Stomach (tissue), 9 donors: ENCODE measurements around the gene CLIC3. TPM values are rescaled to one million over a fixed set of nuclear protein-coding genes. Genes with fewer than 3 reads are reported as not detected.
"Not testable (repeated sequence)": the region's sequence is repeated elsewhere in the genome, so short reads cannot be mapped to it uniquely, and the experiment has no call there.

Experiments used
- DNase-seq, 2 donors: peaks; one replicate each; pipeline versions ENCODE4 v3.0.0 to v3.0.0-alpha.2; 2013 to 2019
- H3K27ac ChIP-seq, 5 donors: fragments of 200-600 bp in 4 of 5; sonication (generic) in 4 of 5; one replicate each; pipeline ENCODE4 v1.5.1; 2013 to 2019; ENCODE audit warnings: mild to moderate bottlenecking in 1 of 5, moderate library complexity in 1 of 5
- H3K27me3 ChIP-seq, 3 donors: fragments of 200-600 bp; sonication (generic); one replicate each; pipeline ENCODE4 v1.5.1; 2017 to 2019; ENCODE audit warnings: mixed run types in 1 of 3
- H3K36me3 ChIP-seq, 4 donors: fragments of 200-600 bp; sonication (generic); 1 replicate in 3 of 4; 2 replicates in 1 of 4; pipeline ENCODE4 v1.5.1; 2016 to 2019
- H3K4me1 ChIP-seq, 4 donors: fragments of 200-600 bp; sonication (generic); one replicate each; pipeline ENCODE4 v1.5.1; 2016 to 2019
- H3K4me3 ChIP-seq, 4 donors: fragments of 200-600 bp; sonication (generic) in 3 of 4; one replicate each; pipeline ENCODE4 v1.5.1; 2016 to 2019; ENCODE audit warnings: mild to moderate bottlenecking in 1 of 4
- H3K9me3 ChIP-seq, 4 donors: fragments of 200-600 bp; sonication (generic); one replicate each; pipeline ENCODE4 v1.5.1; 2016 to 2019
- CTCF ChIP-seq, 7 experiments: fragments of 450-650 bp in 4 of 7; fragments of 200-600 bp in 3 of 7; sonication (generic) in 3 of 7; IDR thresholded peaks; one replicate each; pipeline ENCODE4 v1.5.1; 2016 to 2019; ENCODE audit warnings: antibody characterized with exemption in 7 of 7, control low read depth in 2 of 7, mild to moderate bottlenecking in 1 of 7
- EP300 ChIP-seq: sonication (generic); formaldehyde crosslinking; IDR thresholded peaks from one replicate; pipeline ENCODE4 v1.6.1; 2017; ENCODE audit warnings: antibody characterized with exemption
- POLR2A ChIP-seq, 4 donors: fragments of 450-650 bp; IDR thresholded peaks; one replicate each; pipeline ENCODE4 v1.6.1; 2016; ENCODE audit warnings: antibody characterized with exemption in 4 of 4, control low read depth in 2 of 4, mild to moderate bottlenecking in 1 of 4, moderate library complexity in 1 of 4
- POLR2AphosphoS5 ChIP-seq, 3 donors: sonication (generic); formaldehyde crosslinking; IDR thresholded peaks; one replicate each; pipeline ENCODE4 v1.6.1; 2016; ENCODE audit warnings: antibody characterized with exemption in 3 of 3
- WGBS, 5 donors: extraction: QIAGEN DNeasy Blood & Tissue Kit in 3 of 5; methylation state at CpG; one replicate each; pipeline versions ENCODE4 v1.1.5 to v1.1.7; 2013 to 2018; 5-methylcytosine and 5-hydroxymethylcytosine counted together
- intact Hi-C: fragments of 100-400 bp; cut with DNase I; formaldehyde crosslinking; loops from one replicate; pipeline ENCODE4 v1.15.1; 2023; ENCODE audit warnings: low total_unique reads
- polyA plus RNA-seq, 3 donors: library from polyadenylated mRNA; stranded (reverse); fragments of 200-250 nt; gene quantifications; one replicate each; pipeline ENCODE4 v1.2.3, GENCODE V29; 2013
- total RNA-seq, 5 donors: library from RNA; depleted of rRNA; stranded (reverse); fragments of >200 nt; gene quantifications; one replicate each; pipeline versions ENCODE4 v1.1.0 to v1.2.3, GENCODE V29; 2014 to 2016
- donor health status: healthy with polysubstance abuse.
- donor health status: Bipolar disorder and iron deficiency.
- donor health status: healthy.

Gene CLIC3
- total and polyA plus RNA-seq, 8 donors: 3.3 to 70.9 (median 9.7) TPM; not detected in 4

- H3K27me3 ChIP-seq, H3K9me3 ChIP-seq, H3K27ac ChIP-seq, intact Hi-C loops, H3K4me3 ChIP-seq: not testable (repeated sequence)
- 36 to 50% (median 40%) methylated on average over 15 to 17 of the region's 17 CpGs for WGBS, 5 donors
- peak in 4 of 7 experiments; percentile 18 to 46 (median 38) for TF ChIP-seq CTCF (IDR thresholded peaks at IDR 0.05)
- Histone ChIP-seq H3K36me3 (peaks cover 0 to 18% (median 15%) of the 10 kb centered on the region in 4 donors), H3K4me1 (peaks cover 0 to 27% (median 8%) of the 10 kb centered on the region in 4 donors)
- DNase-seq: peak in 1 of 2 donors; percentile 45
Measured at GRCh38 chr9:137004285-137004684, 7.9 kb upstream of the CLIC3 start.

- Histone ChIP-seq H3K27me3 (peaks cover 0 to 5% (median 0%) of the 10 kb centered on the region in 3 donors), H3K4me3 (no peak overlapping the region), H3K27ac (no peak overlapping the region), H3K4me1 (peaks cover 0 to 43% (median 10%) of the 10 kb centered on the region in 4 donors), H3K36me3 (peaks cover 0 to 3% (median under 1%) of the 10 kb centered on the region in 4 donors), H3K9me3 (no peaks in the 10 kb centered on the region)
- TF ChIP-seq POLR2AphosphoS5 (IDR thresholded peaks at IDR 0.05): no peak
- no peak for TF ChIP-seq CTCF (IDR thresholded peaks at IDR 0.05)
- no peak for TF ChIP-seq EP300
- TF ChIP-seq POLR2A (IDR thresholded peaks at IDR 0.05): no peak
- no peak for DNase-seq
- 83 to 95% (median 88%) methylated on average over 9 to 10 of the region's 10 CpGs for WGBS, 5 donors
- intact Hi-C loops: no loop called here
Measured at GRCh38 chr9:137002646-137003041, 6.3 kb upstream of the CLIC3 start.

- Histone ChIP-seq H3K9me3 (no peaks in the 10 kb centered on the region), H3K27ac (no peak overlapping the region), H3K4me1 (peaks cover 3 to 43% (median 12%) of the 10 kb centered on the region in 4 donors), H3K4me3 (no peak overlapping the region), H3K36me3 (no peaks in the 10 kb centered on the region), H3K27me3 (peaks cover 0 to 11% (median 0%) of the 10 kb centered on the region in 3 donors)
- intact Hi-C loops: no loop called here
- WGBS, 5 donors: 81 to 88% (median 86%) methylated on average over 17 to 20 of the region's 20 CpGs
- no peak for DNase-seq
- TF ChIP-seq POLR2A (IDR thresholded peaks at IDR 0.05): no peak
- no peak for TF ChIP-seq CTCF (IDR thresholded peaks at IDR 0.05)
- no peak for TF ChIP-seq EP300
- no peak for TF ChIP-seq POLR2AphosphoS5 (IDR thresholded peaks at IDR 0.05)
Measured at GRCh38 chr9:137001857-137002645, 5.7 kb upstream of the CLIC3 start.

GRCh38 chr9:137000177-137000930 is 4.0 kb upstream of the CLIC3 start:
- WGBS, 5 donors: 68 to 71% (median 70%) methylated on average over 10 of the region's 10 CpGs
- no peaks in the 10 kb centered on the region for H3K36me3 ChIP-seq
- TF ChIP-seq EP300 (no peak), POLR2A (IDR thresholded peaks at IDR 0.05) (no peak), CTCF (IDR thresholded peaks at IDR 0.05) (no peak), POLR2AphosphoS5 (IDR thresholded peaks at IDR 0.05) (no peak)
- H3K4me3 ChIP-seq: no peak overlapping the region
- peaks cover 18 to 56% (median 28%) of the 10 kb centered on the region in 4 donors for H3K4me1 ChIP-seq
- no peaks in the 10 kb centered on the region for H3K9me3 ChIP-seq
- DNase-seq: no peak
- intact Hi-C loops: no loop called here
- peak overlapping the region in 2 of 5 donors; percentile 33 to 62 for H3K27ac ChIP-seq
- peaks cover 0 to 28% (median 0%) of the 10 kb centered on the region in 3 donors for H3K27me3 ChIP-seq
